ENCODE data around the gene HPS6.
"Not testable (repeated sequence)": the region's sequence is repeated elsewhere in the genome, so short reads cannot be mapped to it uniquely, and the experiment has no call there.

Gene HPS6

GRCh38 chr10:102064868-102065560 lies at the start of gene HPS6:
TSS of gene HPS6 (plus strand) at chr10:102065349. CDS start at chr10:102065475, 126 bp downstream.
- peak; percentile 64 to 74 for DNase-seq

- no peak for DNase-seq
Measured at GRCh38 chr10:102016416-102016815, 48.7 kb upstream of the HPS6 start.

- no peak for DNase-seq
Measured at GRCh38 chr10:102017295-102017694, 47.9 kb upstream of the HPS6 start.

GRCh38 chr10:102020938-102021337 lies 44.2 kb upstream of the HPS6 start:
- DNase-seq: no peak

GRCh38 chr10:102024799-102025198 lies 40.4 kb upstream of the HPS6 start:
- DNase-seq: no peak

GRCh38 chr10:102027261-102027660 lies 37.9 kb upstream of the HPS6 start:
- no peak for DNase-seq

- DNase-seq: no peak
Measured at GRCh38 chr10:102033787-102034186, 31.4 kb upstream of the HPS6 start.

- DNase-seq: not testable (repeated sequence)
Measured at GRCh38 chr10:102035807-102036206, 29.3 kb upstream of the HPS6 start.

GRCh38 chr10:102038410-102038809 lies 26.7 kb upstream of the HPS6 start:
- DNase-seq: no peak

GRCh38 chr10:102040305-102041050 lies 24.7 kb upstream of the HPS6 start:
- DNase-seq: no peak

GRCh38 chr10:102045292-102045691 lies 19.9 kb upstream of the HPS6 start:
- no peak for DNase-seq

GRCh38 chr10:102046095-102046494 lies 19.1 kb upstream of the HPS6 start:
- no peak for DNase-seq

- not testable (repeated sequence) for DNase-seq
Measured at GRCh38 chr10:102054881-102055646, 10.1 kb upstream of the HPS6 start.

GRCh38 chr10:102055647-102056419 lies 9.3 kb upstream of the HPS6 start, which contains the start of gene ARMH3:
TSS of gene ARMH3 (minus strand) at chr10:102056173. CDS start at chr10:102040114, 16,059 bp downstream.
- DNase-seq: peak; percentile 82 to 93

GRCh38 chr10:102059987-102060386 lies 5.2 kb upstream of the HPS6 start:
- no peak for DNase-seq

GRCh38 chr10:102064503-102064867 lies 664 bp upstream of the HPS6 start:
- DNase-seq: no peak

- DNase-seq: peak in 1 of 2 donors; percentile 63
Measured at GRCh38 chr10:102065561-102066398, 631 bp downstream of the HPS6 start.

- no peak for DNase-seq
Measured at GRCh38 chr10:102066399-102067088, 1.4 kb downstream of the HPS6 start.

GRCh38 chr10:102067091-102067916 lies 2.2 kb downstream of the HPS6 start:
- no peak for DNase-seq

- no peak for DNase-seq
Measured at GRCh38 chr10:102068216-102068615, 3.1 kb downstream of the HPS6 start.

Measured in bone marrow (tissue), 2 donors.